Activated naive CD8-positive, alpha-beta T cell treated with anti-CD3 and anti-CD28 coated beads for 36 hours (primary cell): ENCODE data around the gene TCAIM. TPM values are rescaled to one million over a fixed set of nuclear protein-coding genes. Genes with fewer than 3 reads are reported as not detected.

Experiments used
- DNase-seq: peaks from one replicate; pipeline ENCODE4 v3.0.0; 2021
- H3K27ac Mint-ChIP-seq: one replicate; pipeline ENCODE4 v1.8.0; 2022; ENCODE audit warnings: mild to moderate bottlenecking, moderate library complexity, mixed read lengths
- H3K27me3 Mint-ChIP-seq: one replicate; pipeline ENCODE4 v1.8.0; 2022; ENCODE audit warnings: mild to moderate bottlenecking, mixed read lengths
- H3K36me3 Mint-ChIP-seq: one replicate; pipeline ENCODE4 v1.8.0; 2021; ENCODE audit warnings: mild to moderate bottlenecking, mixed read lengths
- H3K4me1 Mint-ChIP-seq: one replicate; pipeline ENCODE4 v1.8.0; 2021; ENCODE audit warnings: mixed read lengths
- H3K4me3 Mint-ChIP-seq: one replicate; pipeline ENCODE4 v1.8.0; 2022; ENCODE audit warnings: mild to moderate bottlenecking, moderate library complexity, mixed read lengths
- H3K9me3 Mint-ChIP-seq: one replicate; pipeline ENCODE4 v1.8.0; 2022; ENCODE audit warnings: mixed read lengths
- total RNA-seq, 2 experiments: library from RNA; stranded (reverse); gene quantifications; one replicate each; pipeline ENCODE4 v1.2.3, GENCODE V29; 2021

Gene TCAIM
- total RNA-seq, 2 experiments from 2014 or later, result 10.8 to 12.6 TPM

DNA sequence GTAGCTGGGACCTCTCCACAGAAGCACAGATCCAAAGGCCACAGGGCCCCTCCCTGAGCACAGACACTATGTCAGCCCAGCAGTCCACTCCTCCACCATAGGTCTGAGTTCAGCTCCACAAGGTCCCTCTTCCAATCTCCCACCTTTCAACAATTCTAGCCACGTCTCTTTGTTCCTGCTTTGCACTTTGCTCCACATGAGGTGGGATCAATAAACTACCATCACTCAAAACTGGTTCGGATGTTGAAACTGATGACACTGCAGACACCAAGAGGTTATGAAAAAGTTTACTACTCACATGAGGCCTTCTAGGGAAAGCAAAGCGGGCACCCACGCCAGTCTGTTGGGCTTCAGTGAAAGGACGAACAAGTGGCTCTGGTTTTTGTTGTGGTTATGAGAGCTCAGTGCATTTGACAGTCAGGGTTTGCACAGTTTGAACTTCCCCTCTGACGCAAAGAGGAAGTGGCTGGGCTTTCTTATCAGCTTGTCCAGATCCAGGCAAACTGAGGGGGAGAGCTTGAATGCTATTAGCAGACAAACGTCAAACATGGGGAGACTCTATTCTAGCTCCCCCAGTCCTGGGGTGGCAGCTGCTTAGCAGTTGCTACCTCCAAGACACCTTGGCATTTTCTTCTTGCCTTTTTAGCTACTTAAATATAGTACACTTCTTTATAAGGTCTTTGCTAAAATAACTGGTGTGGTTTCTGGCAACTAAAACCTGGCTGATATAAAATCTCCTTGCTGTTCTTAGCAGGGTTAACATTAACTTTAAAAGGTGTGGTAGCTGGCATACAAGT is 101.1 kb downstream of the TCAIM start:
- peak overlapping the region; percentile 92 for H3K27ac Mint-ChIP-seq
- H3K4me1 Mint-ChIP-seq, result peaks cover 29% of the 10 kb centered on the region
- peak overlapping the region; percentile 47 for H3K4me3 Mint-ChIP-seq
- H3K36me3 Mint-ChIP-seq, result peaks cover 27% of the 10 kb centered on the region
- H3K27me3 Mint-ChIP-seq, result no peaks in the 10 kb centered on the region
- H3K9me3 Mint-ChIP-seq, result no peaks in the 10 kb centered on the region
- peak; percentile 74 for DNase-seq

- Mint-ChIP-seq H3K4me1 (peaks cover 29% of the 10 kb centered on the region), H3K27me3 (no peaks in the 10 kb centered on the region), H3K9me3 (peaks cover 6% of the 10 kb centered on the region), H3K4me3 (no peak overlapping the region), H3K36me3 (peaks cover 51% of the 10 kb centered on the region), H3K27ac (no peak overlapping the region)
- no peak for DNase-seq
Measured at GRCh38 chr3:44442596-44443309, 104.2 kb downstream of the TCAIM start.

GRCh38 chr3:44444437-44444836 is 105.9 kb downstream of the TCAIM start:
- DNase-seq, result no peak
- H3K36me3 Mint-ChIP-seq, result peaks cover 66% of the 10 kb centered on the region
- no peaks in the 10 kb centered on the region for H3K27me3 Mint-ChIP-seq
- H3K9me3 Mint-ChIP-seq, result peaks cover 17% of the 10 kb centered on the region
- no peak overlapping the region for H3K4me3 Mint-ChIP-seq
- no peak overlapping the region for H3K27ac Mint-ChIP-seq
- peaks cover 25% of the 10 kb centered on the region for H3K4me1 Mint-ChIP-seq

GRCh38 chr3:44444896-44445691 is 106.5 kb downstream of the TCAIM start:
- Mint-ChIP-seq H3K9me3 (peaks cover 17% of the 10 kb centered on the region), H3K27me3 (no peaks in the 10 kb centered on the region), H3K4me1 (peaks cover 19% of the 10 kb centered on the region), H3K36me3 (peaks cover 69% of the 10 kb centered on the region), H3K27ac (no peak overlapping the region), H3K4me3 (no peak overlapping the region)
- DNase-seq, result no peak

- DNase-seq, result no peak
- Mint-ChIP-seq H3K4me3 (no peak overlapping the region), H3K4me1 (peaks cover 12% of the 10 kb centered on the region), H3K27ac (no peak overlapping the region), H3K36me3 (peaks cover 73% of the 10 kb centered on the region), H3K27me3 (no peaks in the 10 kb centered on the region), H3K9me3 (peaks cover 17% of the 10 kb centered on the region)
Measured at GRCh38 chr3:44445786-44446185, 107.2 kb downstream of the TCAIM start.

DNA sequence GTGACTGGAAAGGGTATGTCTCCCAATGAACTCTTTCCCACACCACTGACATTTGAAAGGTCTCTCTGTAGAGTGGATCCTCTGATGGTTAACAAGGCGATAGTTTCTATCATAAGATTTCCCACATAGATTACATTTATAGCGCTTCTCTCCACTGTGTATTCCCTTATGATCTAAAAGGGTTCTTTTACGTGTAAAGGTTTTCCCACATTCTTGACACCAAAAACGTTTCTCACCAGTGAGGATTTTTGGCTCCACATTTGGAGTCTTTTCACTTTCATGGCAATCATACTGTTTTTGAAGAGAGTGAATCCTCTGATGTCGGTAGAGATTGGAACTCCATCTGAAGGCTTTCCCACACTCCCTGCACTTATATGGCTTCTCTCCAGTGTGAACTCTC is 108.4 kb downstream of the TCAIM start:
- H3K27ac Mint-ChIP-seq, result no peak overlapping the region

DNA sequence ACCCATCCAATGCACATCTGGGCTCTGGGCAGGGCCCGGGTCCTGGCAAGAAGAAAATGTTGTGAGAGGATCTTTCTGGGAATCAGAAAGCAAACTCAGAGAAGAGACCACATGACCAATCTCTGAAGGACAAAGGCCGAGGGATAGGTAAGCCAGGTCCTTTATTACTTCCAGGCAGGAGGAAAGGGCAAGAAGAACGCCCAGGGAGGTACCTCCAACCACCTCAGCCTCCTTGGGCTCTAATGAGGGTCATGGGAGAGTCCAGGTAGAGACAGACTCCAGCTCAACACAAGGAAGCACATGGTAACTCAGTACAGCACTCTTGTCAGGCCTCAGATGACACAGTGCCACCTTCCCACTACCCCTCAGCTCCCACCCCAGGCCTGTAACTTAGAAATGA is 112.9 kb downstream of the TCAIM start:
- Mint-ChIP-seq H3K4me1 (no peaks in the 10 kb centered on the region), H3K27ac (no peak overlapping the region), H3K36me3 (peaks cover 64% of the 10 kb centered on the region), H3K9me3 (peaks cover 17% of the 10 kb centered on the region), H3K4me3 (no peak overlapping the region), H3K27me3 (no peaks in the 10 kb centered on the region)
- DNase-seq, result no peak

More for the DNA sequence above, 108.4 kb downstream of the TCAIM start:
- Mint-ChIP-seq H3K36me3 (peaks cover 75% of the 10 kb centered on the region), H3K4me1 (peaks cover 7% of the 10 kb centered on the region), H3K9me3 (peaks cover 17% of the 10 kb centered on the region), H3K27me3 (no peaks in the 10 kb centered on the region), H3K4me3 (no peak overlapping the region)
- no peak for DNase-seq

GRCh38 chr3:44454258-44454657 is 115.7 kb downstream of the TCAIM start:
- Mint-ChIP-seq H3K27ac (no peak overlapping the region), H3K27me3 (no peaks in the 10 kb centered on the region), H3K4me3 (no peak overlapping the region), H3K9me3 (peaks cover under 1% of the 10 kb centered on the region), H3K4me1 (no peaks in the 10 kb centered on the region), H3K36me3 (peaks cover 51% of the 10 kb centered on the region)
- no peak for DNase-seq

DNA sequence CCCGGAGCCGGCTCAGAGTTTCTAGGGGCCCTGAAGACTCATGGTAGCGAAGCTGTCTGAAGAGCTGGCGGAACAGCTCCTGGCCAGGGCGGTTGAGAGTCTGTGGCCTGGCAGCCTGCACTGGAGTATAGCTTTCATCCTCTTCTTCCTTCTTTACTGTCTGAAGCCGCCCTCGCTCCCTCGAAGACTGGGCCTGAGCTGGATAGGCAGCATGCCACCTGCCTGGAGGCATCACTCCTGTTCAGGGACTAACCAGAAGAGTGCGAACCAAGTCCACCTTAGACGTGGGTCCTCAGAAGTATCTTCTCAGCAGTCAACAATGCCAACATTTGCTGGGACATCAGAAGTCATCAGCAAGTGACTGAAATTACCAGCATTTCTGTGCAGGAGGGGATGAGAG is 116.8 kb downstream of the TCAIM start:
- H3K4me1 Mint-ChIP-seq, result no peaks in the 10 kb centered on the region
- H3K27me3 Mint-ChIP-seq, result no peaks in the 10 kb centered on the region
- peaks cover 9% of the 10 kb centered on the region for H3K9me3 Mint-ChIP-seq
- no peak for DNase-seq
- no peak overlapping the region for H3K27ac Mint-ChIP-seq
- H3K4me3 Mint-ChIP-seq, result no peak overlapping the region
- peaks cover 53% of the 10 kb centered on the region for H3K36me3 Mint-ChIP-seq

Other genes starting within 250 kb of the TCAIM start
- gene TOPAZ1, start 96.9 kb upstream of the TCAIM start, total RNA-seq, result not detected
- 10 to 100 TPM; 12.2 to 13.4 TPM for gene ZNF445, start 138.9 kb downstream of the TCAIM start, total RNA-seq
- 1 to 10 TPM; 4.4 to 4.5 TPM for gene ZKSCAN7, start 216.4 kb downstream of the TCAIM start, total RNA-seq
- gene ZNF660, start 246.2 kb downstream of the TCAIM start, total RNA-seq, result 1 to 10 TPM in 1 of 2 experiments, under 1 TPM in 1; 0.94 to 1.6 TPM